ENCODE data around the gene MVB12B.

Gene MVB12B

GRCh38 chr9:126499005-126499910 is 172.6 kb downstream of the MVB12B start:
- no peak for DNase-seq

GRCh38 chr9:126499911-126500599 is 173.4 kb downstream of the MVB12B start:
- DNase-seq: no peak

GRCh38 chr9:126500600-126501382 is 174.2 kb downstream of the MVB12B start:
- DNase-seq: no peak

GRCh38 chr9:126501383-126502331 is 175.0 kb downstream of the MVB12B start:
- no peak for DNase-seq

DNA sequence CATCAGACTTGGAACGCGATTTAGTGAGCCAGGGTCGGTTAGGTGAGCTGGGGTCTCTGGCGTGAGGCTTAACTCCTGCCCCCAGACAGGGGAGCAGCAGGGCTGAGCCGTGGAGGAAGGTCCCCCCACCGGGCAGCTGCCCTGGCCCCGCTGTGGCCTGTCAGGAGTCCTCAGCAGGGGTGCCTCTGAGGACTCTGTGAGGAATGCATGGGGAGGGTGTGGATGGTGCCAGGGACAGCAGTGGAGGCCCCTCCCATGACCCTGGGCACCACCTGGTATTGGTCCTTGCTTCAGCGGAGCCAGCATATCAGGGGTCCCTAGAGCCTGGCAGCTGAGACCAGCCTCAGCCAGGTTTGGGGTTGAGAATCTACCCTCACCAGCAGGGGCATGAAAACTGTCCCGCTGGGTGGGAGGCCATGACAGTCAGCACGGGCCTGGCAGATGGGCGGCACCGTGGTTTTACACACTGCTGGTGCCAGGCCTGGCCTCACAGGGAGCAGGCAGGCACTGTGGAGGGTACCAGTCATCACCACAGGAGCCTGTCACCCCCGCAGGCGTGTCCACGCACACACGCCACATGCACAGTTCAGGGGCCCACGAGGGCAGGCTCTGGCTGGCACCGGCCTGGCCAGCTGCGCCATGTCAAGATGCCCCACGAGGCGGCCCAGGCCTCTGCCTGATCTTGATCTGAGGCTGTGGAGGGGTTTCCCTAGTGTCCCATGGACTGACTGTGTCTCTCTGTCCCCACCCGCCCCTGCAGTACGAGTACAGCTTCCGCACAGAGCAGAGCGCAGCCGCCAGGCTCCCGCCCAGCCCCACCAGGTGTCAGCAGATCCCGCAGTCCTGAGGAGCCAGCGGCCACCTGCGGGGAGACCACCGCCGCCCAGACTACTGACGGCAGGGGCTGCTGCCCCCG is 176.0 kb downstream of the MVB12B start:
- DNase-seq: no peak

GRCh38 chr9:126503333-126504085 is 176.9 kb downstream of the MVB12B start:
- DNase-seq: no peak

- no peak for DNase-seq
Observed at GRCh38 chr9:126504086-126504976, 177.7 kb downstream of the MVB12B start.

GRCh38 chr9:126504977-126505455 is 178.4 kb downstream of the MVB12B start:
- no peak for DNase-seq

GRCh38 chr9:126505697-126506346 is 179.2 kb downstream of the MVB12B start:
- no peak for DNase-seq

DNA sequence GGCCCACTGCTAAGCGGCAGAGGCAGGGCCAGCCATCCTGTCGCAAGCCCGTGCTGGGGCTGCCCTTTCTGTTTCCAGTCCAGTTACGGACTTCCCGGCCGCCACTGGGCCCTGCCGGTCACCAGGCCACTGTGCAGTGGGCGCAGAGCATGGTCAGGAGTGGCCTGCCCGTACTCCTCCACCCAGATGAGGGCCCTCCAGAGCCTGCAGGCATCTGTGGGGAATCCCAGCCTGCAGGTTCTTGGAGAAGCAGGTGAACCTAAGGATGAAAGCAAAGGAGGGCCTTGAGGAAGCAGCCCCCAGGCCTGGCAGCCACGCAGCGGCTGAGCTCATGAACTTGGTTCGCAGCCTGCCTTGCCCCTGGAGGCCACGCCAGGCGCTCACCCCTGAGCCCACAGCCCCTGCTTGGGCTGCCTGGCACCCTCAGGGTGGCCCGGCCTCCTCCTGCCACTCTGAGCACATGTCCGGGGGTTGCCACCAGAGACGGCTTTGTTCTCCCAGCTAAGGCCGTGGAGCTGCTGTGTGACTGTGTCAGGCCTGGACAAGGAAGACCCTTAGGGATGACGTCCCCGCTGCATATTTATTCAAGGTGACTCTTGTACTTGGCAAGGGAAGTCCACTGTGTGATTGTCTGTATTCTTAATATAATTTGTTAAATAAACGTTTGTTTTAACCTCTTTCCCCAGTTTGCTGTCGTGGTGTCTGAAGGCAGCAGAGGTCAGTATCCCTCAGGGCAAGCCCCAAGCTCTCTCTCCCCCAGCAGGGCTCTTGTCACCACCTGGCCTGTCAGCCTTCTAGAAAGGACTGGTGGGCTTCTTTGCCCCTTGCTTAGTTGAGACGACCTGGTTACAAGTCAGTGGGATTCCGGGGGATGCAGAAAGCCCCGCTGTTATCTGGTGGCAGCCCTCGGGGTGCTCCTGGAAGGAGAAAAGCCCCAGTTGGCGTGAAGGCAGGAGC is 180.0 kb downstream of the MVB12B start:
- no peak for DNase-seq

DNA sequence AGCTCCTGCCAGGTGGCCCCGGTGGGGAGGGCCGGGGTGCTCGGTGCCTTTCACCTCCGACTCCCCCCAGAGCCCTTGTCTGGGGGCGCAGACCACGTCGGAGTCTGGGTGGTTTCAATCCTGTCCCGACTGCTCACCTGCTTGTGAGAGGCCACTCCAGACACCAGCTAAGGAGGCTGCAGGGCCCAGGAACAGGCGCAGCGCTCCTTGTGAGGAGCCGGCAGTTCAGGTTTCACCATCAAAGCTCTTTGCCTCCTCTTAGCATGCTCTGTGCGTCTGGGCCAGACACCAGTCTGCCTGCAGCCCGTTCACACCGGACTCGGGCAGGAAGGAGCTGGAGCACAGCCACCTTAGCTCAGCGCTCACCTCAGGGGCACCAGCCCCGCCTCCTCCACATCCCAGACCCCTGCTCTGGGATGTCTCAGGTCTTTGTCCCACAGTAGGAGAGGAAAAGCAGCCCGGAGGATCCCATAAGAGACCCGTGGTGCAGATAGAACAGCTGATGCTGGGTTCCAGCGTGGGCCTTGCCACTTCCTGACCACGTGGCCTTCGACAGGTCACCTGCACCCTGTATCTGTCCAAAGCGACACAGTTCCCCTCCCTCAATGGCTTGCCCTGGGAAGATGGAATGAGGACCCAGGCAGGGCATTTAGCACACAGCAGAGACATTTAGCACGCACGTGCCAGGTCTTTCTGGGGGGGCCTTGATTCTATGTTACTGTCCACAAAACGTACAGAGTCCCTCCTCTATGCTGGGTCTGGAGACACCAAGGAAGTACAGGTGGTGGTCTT is 180.9 kb downstream of the MVB12B start:
- DNase-seq: no peak

DNA sequence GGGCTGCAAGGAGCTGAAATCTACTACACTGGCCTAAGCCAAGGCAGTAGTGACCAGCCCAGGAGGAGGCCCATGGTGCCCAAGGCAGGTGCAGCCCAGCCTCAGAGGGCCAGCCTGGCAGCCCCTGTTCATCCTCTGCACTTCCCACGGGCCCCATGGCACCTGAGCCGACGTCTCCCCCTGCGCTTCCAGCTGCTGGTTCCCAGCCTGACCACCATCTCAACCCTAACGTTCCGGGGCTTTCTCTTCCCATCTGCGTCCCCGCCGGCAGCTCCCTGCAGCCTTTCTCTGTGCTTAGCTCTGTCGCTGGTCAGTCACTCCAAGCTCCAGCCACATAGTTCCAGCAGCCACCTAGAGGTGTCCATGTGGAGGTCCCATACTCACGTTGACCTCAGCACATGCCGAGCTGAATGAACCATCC is 181.6 kb downstream of the MVB12B start:
- DNase-seq: no peak

GRCh38 chr9:126508928-126509327 is 182.3 kb downstream of the MVB12B start:
- no peak for DNase-seq

- no peak for DNase-seq
Observed at GRCh38 chr9:126509718-126510117, 183.1 kb downstream of the MVB12B start.

DNA sequence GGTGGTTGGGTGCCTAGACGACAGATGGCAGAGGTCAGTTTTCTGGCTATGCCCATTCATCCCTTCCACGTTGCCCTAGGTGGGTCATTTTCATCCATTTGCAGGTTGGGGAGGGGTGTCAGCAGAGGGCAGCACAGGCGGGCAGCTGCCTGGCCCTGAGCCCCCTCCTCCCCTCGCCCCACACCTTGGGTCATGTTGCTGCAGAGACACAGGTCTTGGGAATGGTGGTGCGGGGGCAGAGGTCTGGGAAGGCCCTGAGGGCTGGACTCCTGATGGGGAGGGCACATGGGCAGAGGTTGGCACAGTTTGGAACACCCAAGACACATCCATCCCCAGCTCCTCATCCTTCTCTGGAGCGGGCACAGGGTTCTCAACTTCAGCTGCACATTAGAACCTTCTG is 183.9 kb downstream of the MVB12B start:
- no peak for DNase-seq

GRCh38 chr9:126511411-126511810 is 184.8 kb downstream of the MVB12B start:
- no peak for DNase-seq
